Measurements from ENCODE around the gene UNC13B.

Gene UNC13B

GRCh38 chr9:35295369-35296036, 133.7 kb downstream of the UNC13B start (continued):
- no peak for TF ChIP-seq ZNF280D (tag by site-specific recombination; IDR thresholded peaks at IDR 0.05)
- no peak for TF ChIP-seq ZNF2 (tag by site-specific recombination; IDR thresholded peaks at IDR 0.05)
- no peak for TF ChIP-seq ZEB2 (tag by site-specific recombination; IDR thresholded peaks at IDR 0.05)
- TF ChIP-seq ZNF514 (tag by site-specific recombination; IDR thresholded peaks at IDR 0.05), result no peak

GRCh38 chr9:35303567-35303966, 141.8 kb downstream of the UNC13B start:
- no peaks in the 10 kb centered on the region for H3K4me1 ChIP-seq (ENCODE audit: control insufficient read depth, insufficient read depth, low read length)
- H3K4me3 ChIP-seq (ENCODE audit: low read depth, low read length), result no peak overlapping the region
- no peak overlapping the region for H3K27ac ChIP-seq (ENCODE audit: extremely low read depth, low read depth, low read length)
- ChIA-PET CTCF (interaction anchor here (0.5 kb wide), 1 partner anchor 682 kb away, joined by 3 read pairs; no protein-coding TSS in a partner anchor), POLR2A (no interaction called here)
- H3K9me3 ChIP-seq (ENCODE audit: control insufficient read depth, insufficient read depth, low read depth, low read length), result no peaks in the 10 kb centered on the region
- H3K36me3 ChIP-seq (ENCODE audit: control insufficient read depth in 2 of 2, insufficient read depth in 1 of 2, low read length in 2 of 2), result no peaks in the 10 kb centered on the region
- TF ChIP-seq, protein P1, sequence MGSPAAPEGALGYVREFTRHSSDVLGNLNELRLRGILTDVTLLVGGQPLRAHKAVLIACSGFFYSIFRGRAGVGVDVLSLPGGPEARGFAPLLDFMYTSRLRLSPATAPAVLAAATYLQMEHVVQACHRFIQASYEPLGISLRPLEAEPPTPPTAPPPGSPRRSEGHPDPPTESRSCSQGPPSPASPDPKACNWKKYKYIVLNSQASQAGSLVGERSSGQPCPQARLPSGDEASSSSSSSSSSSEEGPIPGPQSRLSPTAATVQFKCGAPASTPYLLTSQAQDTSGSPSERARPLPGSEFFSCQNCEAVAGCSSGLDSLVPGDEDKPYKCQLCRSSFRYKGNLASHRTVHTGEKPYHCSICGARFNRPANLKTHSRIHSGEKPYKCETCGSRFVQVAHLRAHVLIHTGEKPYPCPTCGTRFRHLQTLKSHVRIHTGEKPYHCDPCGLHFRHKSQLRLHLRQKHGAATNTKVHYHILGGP (tag by site-specific recombination; IDR thresholded peaks at IDR 0.05), result no peak
- TF ChIP-seq ZNF302 (tag by site-specific recombination; IDR thresholded peaks at IDR 0.05; ENCODE audit: low read depth) (no peak), ZBTB17 (tag by site-specific recombination; IDR thresholded peaks at IDR 0.05) (no peak), IKZF3 (tag by site-specific recombination; IDR thresholded peaks at IDR 0.05) (no peak), ZNF16 (tag by site-specific recombination; IDR thresholded peaks at IDR 0.05; ENCODE audit: low read depth) (no peak), ZNF157 (tag by site-specific recombination; IDR thresholded peaks at IDR 0.05) (no peak), ZBTB49 (tag by site-specific recombination; IDR thresholded peaks at IDR 0.05; ENCODE audit: low read depth) (no peak), ZNF146 (tag by site-specific recombination; IDR thresholded peaks at IDR 0.05) (no peak), ZNF362 (tag by site-specific recombination; IDR thresholded peaks at IDR 0.05) (no peak), SP7 (tag by site-specific recombination; IDR thresholded peaks at IDR 0.05) (no peak), SCRT2 (tag by site-specific recombination; IDR thresholded peaks at IDR 0.05) (no peak)
- TF ChIP-seq, protein P2, sequence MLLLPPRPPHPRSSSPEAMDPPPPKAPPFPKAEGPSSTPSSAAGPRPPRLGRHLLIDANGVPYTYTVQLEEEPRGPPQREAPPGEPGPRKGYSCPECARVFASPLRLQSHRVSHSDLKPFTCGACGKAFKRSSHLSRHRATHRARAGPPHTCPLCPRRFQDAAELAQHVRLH (tag by site-specific recombination; IDR thresholded peaks at IDR 0.05), result no peak
- TF ChIP-seq, protein P3, sequence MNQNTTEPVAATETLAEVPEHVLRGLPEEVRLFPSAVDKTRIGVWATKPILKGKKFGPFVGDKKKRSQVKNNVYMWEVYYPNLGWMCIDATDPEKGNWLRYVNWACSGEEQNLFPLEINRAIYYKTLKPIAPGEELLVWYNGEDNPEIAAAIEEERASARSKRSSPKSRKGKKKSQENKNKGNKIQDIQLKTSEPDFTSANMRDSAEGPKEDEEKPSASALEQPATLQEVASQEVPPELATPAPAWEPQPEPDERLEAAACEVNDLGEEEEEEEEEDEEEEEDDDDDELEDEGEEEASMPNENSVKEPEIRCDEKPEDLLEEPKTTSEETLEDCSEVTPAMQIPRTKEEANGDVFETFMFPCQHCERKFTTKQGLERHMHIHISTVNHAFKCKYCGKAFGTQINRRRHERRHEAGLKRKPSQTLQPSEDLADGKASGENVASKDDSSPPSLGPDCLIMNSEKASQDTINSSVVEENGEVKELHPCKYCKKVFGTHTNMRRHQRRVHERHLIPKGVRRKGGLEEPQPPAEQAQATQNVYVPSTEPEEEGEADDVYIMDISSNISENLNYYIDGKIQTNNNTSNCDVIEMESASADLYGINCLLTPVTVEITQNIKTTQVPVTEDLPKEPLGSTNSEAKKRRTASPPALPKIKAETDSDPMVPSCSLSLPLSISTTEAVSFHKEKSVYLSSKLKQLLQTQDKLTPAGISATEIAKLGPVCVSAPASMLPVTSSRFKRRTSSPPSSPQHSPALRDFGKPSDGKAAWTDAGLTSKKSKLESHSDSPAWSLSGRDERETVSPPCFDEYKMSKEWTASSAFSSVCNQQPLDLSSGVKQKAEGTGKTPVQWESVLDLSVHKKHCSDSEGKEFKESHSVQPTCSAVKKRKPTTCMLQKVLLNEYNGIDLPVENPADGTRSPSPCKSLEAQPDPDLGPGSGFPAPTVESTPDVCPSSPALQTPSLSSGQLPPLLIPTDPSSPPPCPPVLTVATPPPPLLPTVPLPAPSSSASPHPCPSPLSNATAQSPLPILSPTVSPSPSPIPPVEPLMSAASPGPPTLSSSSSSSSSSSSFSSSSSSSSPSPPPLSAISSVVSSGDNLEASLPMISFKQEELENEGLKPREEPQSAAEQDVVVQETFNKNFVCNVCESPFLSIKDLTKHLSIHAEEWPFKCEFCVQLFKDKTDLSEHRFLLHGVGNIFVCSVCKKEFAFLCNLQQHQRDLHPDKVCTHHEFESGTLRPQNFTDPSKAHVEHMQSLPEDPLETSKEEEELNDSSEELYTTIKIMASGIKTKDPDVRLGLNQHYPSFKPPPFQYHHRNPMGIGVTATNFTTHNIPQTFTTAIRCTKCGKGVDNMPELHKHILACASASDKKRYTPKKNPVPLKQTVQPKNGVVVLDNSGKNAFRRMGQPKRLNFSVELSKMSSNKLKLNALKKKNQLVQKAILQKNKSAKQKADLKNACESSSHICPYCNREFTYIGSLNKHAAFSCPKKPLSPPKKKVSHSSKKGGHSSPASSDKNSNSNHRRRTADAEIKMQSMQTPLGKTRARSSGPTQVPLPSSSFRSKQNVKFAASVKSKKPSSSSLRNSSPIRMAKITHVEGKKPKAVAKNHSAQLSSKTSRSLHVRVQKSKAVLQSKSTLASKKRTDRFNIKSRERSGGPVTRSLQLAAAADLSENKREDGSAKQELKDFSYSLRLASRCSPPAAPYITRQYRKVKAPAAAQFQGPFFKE (tag by site-specific recombination; IDR thresholded peaks at IDR 0.05; ENCODE audit: borderline replicate concordance), result no peak
- TF ChIP-seq, protein P4, sequence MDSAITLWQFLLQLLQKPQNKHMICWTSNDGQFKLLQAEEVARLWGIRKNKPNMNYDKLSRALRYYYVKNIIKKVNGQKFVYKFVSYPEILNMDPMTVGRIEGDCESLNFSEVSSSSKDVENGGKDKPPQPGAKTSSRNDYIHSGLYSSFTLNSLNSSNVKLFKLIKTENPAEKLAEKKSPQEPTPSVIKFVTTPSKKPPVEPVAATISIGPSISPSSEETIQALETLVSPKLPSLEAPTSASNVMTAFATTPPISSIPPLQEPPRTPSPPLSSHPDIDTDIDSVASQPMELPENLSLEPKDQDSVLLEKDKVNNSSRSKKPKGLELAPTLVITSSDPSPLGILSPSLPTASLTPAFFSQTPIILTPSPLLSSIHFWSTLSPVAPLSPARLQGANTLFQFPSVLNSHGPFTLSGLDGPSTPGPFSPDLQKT (IDR thresholded peaks at IDR 0.05; ENCODE audit: borderline replicate concordance, low read depth, low read length), result no peak
